ENCODE results near the gene KANSL2. TPM values are rescaled to one million over a fixed set of nuclear protein-coding genes. Genes with fewer than 3 reads are reported as not detected.
A peak's percentile ranks its signal among the peaks of the same experiment; 100 is the strongest.

KANSL2 gene
- 51.3 and 68.6 TPM in 2 replicates for total RNA-seq

GRCh38 chr12:48681710-48682532 is at the start of gene KANSL2:
KANSL2 (minus strand) TSS chr12:48682238; CDS start chr12:48681632, 606 bp downstream.

GRCh38 chr12:48716493-48717251 is 34.6 kb upstream of the KANSL2 start, which contains the start of gene CCNT1:
CCNT1 (minus strand) TSS chr12:48716707; CDS start chr12:48716675, 32 bp downstream.

Small RNAs within 50 kb of the gene (small RNA-seq; reads per million reads assigned to genes)
- gene MIR1291: not detected
- 1,641 reads per million, percentile 100 among the genes with 10 or more reads in this experiment for gene SNORA2A
- gene SNORA2B: 111 reads per million, percentile 98 among the genes with 10 or more reads in this experiment
- 18.5 reads per million, percentile 95 among the genes with 10 or more reads in this experiment for gene SNORA2C

Other genes with a start within 250 kb of the KANSL2 start
- gene ANP32D, start 209.7 kb downstream of the KANSL2 start, total RNA-seq: not detected in 2 replicates
- gene C12orf54, start 199.7 kb downstream of the KANSL2 start, total RNA-seq: not detected in 2 replicates
- not detected in 2 replicates for gene OR8S1, start 156.6 kb downstream of the KANSL2 start, total RNA-seq
- not detected in 2 replicates for gene LALBA, start 112.2 kb downstream of the KANSL2 start, total RNA-seq
- 34.4 and 40.2 TPM in 2 replicates for gene CCNT1, start 34.5 kb upstream of the KANSL2 start, total RNA-seq
- 29.1 and 31.9 TPM in 2 replicates for gene ADCY6, start 106.9 kb upstream of the KANSL2 start, total RNA-seq
- 23.4 and 26.6 TPM in 2 replicates for gene CACNB3, start 136.3 kb upstream of the KANSL2 start, total RNA-seq
- gene DDX23, start 169.9 kb upstream of the KANSL2 start, total RNA-seq: 78.9 and 94.9 TPM in 2 replicates
- 0.57 and 1.5 TPM in 2 replicates for gene RND1, start 183.6 kb upstream of the KANSL2 start, total RNA-seq
- gene FKBP11, start 243.3 kb upstream of the KANSL2 start, total RNA-seq: 21.0 and 29.2 TPM in 2 replicates

Measured in thoracic aorta endothelial cell (primary cell).